Cardiac muscle cell (in vitro differentiated cells and primary cell): ENCODE data around the gene PRKCZ. TPM values are rescaled to one million over a fixed set of nuclear protein-coding genes. Genes with fewer than 3 reads are reported as not detected.

ENCODE experiments used
- DNase-seq, 2 donors: peaks; one replicate each; pipeline versions ENCODE4 v3.0.0 to v3.0.0-alpha.2; 2010 to 2017; ENCODE audit warnings: low read depth in 1 of 2, low spot score in 1 of 2
- H3K27ac ChIP-seq: fragments of 200-600 bp; sonication (generic); 2 replicates; pipeline ENCODE4 v1.5.1; 2016
- H3K27me3 ChIP-seq: fragments of 200-600 bp; sonication (generic); 2 replicates; pipeline ENCODE4 v1.6.0; 2016; ENCODE audit warnings: control low read depth
- H3K36me3 ChIP-seq: fragments of 200-600 bp; sonication (generic); 2 replicates; pipeline ENCODE4 v1.5.1; 2016; ENCODE audit warnings: control low read depth
- H3K4me1 ChIP-seq: fragments of 200-600 bp; sonication (generic); 2 replicates; pipeline ENCODE4 v1.8.1; 2017; ENCODE audit warnings: low read depth, mild to moderate bottlenecking, mixed run types
- H3K4me3 ChIP-seq: fragments of 200-600 bp; sonication (generic); 2 replicates; pipeline ENCODE4 v1.5.1; 2016; ENCODE audit warnings: mild to moderate bottlenecking
- H3K9me3 ChIP-seq: fragments of 200-600 bp; sonication (generic); 2 replicates; pipeline ENCODE4 v1.5.1; 2017; ENCODE audit warnings: low read depth, mild to moderate bottlenecking, control low read depth
- CTCF ChIP-seq: IDR thresholded peaks from 2 replicates; pipeline ENCODE4 v1.5.1; 2012; ENCODE audit warnings: low read depth, mild to moderate bottlenecking, low read length
- polyA plus RNA-seq: library from polyadenylated mRNA; unstranded; fragments of >200 nt; fragmentation: Nextera tagmentation; extraction: Ambion mirVana; gene quantifications from 2 replicates; pipeline ENCODE4 v1.2.1, GENCODE V29; 2016
- total RNA-seq: library from RNA; depleted of rRNA; stranded (reverse); fragments of >200 nt; gene quantifications from 2 replicates; pipeline ENCODE4 v1.2.3, GENCODE V29; 2016

The PRKCZ gene
- total and polyA plus RNA-seq, 2 experiments from 2014 or later: 44.6 to 50.9 TPM

- Histone ChIP-seq H3K27me3 (no peaks in the 10 kb centered on the region), H3K27ac (peak overlapping the region; percentile 71), H3K36me3 (no peaks in the 10 kb centered on the region), H3K4me3 (no peak overlapping the region), H3K9me3 (no peaks in the 10 kb centered on the region), H3K4me1 (peaks cover 33% of the 10 kb centered on the region)
- no peak for DNase-seq
- TF ChIP-seq CTCF: no peak
Observed at GRCh38 chr1:2210786-2211185, 160.6 kb downstream of the PRKCZ start.

DNA sequence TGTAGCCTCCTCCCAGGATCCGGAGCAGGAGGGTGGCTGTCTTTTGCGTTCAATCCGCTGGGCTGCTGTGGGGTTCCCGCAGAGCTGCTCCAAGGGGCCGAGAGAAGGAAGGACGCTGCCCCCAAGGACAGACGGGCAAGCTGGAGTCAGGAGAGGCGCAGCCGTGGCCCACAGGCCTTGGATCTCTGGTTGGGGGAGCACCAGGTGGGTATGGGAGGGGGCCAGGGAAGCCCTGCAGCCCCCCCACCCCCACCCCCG is 162.0 kb downstream of the PRKCZ start:
- peak in 1 of 2 donors; percentile 54 for DNase-seq
- H3K4me1 ChIP-seq: peaks cover 33% of the 10 kb centered on the region
- H3K27ac ChIP-seq: peak overlapping the region; percentile 96
- no peaks in the 10 kb centered on the region for H3K9me3 ChIP-seq
- no peaks in the 10 kb centered on the region for H3K27me3 ChIP-seq
- H3K36me3 ChIP-seq: no peaks in the 10 kb centered on the region
- no peak overlapping the region for H3K4me3 ChIP-seq
- no peak for TF ChIP-seq CTCF

GRCh38 chr1:2212532-2213491 is 162.6 kb downstream of the PRKCZ start:
- TF ChIP-seq CTCF: peak; percentile 27
- DNase-seq: peak; percentile 86 to 98
- no peak overlapping the region for H3K4me3 ChIP-seq
- no peaks in the 10 kb centered on the region for H3K36me3 ChIP-seq
- H3K27me3 ChIP-seq: no peaks in the 10 kb centered on the region
- H3K4me1 ChIP-seq: peaks cover 33% of the 10 kb centered on the region
- no peaks in the 10 kb centered on the region for H3K9me3 ChIP-seq
- peak overlapping the region; percentile 96 for H3K27ac ChIP-seq

- Histone ChIP-seq H3K36me3 (no peaks in the 10 kb centered on the region), H3K27me3 (no peaks in the 10 kb centered on the region), H3K9me3 (no peaks in the 10 kb centered on the region), H3K4me1 (peaks cover 33% of the 10 kb centered on the region), H3K27ac (peak overlapping the region; percentile 96), H3K4me3 (no peak overlapping the region)
- no peak for TF ChIP-seq CTCF
- DNase-seq: peak in 1 of 2 donors; percentile 92
Observed at GRCh38 chr1:2213576-2214505, 163.6 kb downstream of the PRKCZ start.

GRCh38 chr1:2214541-2215241 is 164.5 kb downstream of the PRKCZ start:
- TF ChIP-seq CTCF: no peak
- Histone ChIP-seq H3K9me3 (no peaks in the 10 kb centered on the region), H3K27me3 (no peaks in the 10 kb centered on the region), H3K4me3 (no peak overlapping the region), H3K4me1 (peaks cover 33% of the 10 kb centered on the region), H3K36me3 (no peaks in the 10 kb centered on the region), H3K27ac (peak overlapping the region; percentile 96)
- DNase-seq: no peak
